Natural killer cell (primary cell): Measurements from ENCODE around the gene CDK1. TPM values are rescaled to one million over a fixed set of nuclear protein-coding genes. Genes with fewer than 3 reads are reported as not detected.

Experiments used
- ATAC-seq, 3 donors: fragments of 150-1000 bp in 2 of 3; fragments of 200-7000 bp in 1 of 3; cut with Tn5 transposase; 1 replicate in 1 of 3; 2 replicates in 2 of 3; pipeline ENCODE4 v1.10.0; 2021; ENCODE audit warnings: mild to moderate bottlenecking in 2 of 3, moderate library complexity in 2 of 3
- DNase-seq, 2 donors: peaks; one replicate each; pipeline versions ENCODE4 v3.0.0 to v3.0.0-alpha.2; 2013 to 2021; ENCODE audit warnings: mixed read lengths in 1 of 2
- H3K27ac ChIP-seq: one replicate; pipeline ENCODE4 v1.5.1; 2013; ENCODE audit warnings: mild to moderate bottlenecking, low read length
- H3K27me3 ChIP-seq: one replicate; pipeline ENCODE4 v1.6.1; 2013; ENCODE audit warnings: low read length; ENCODE audit not compliant: control insufficient read depth, insufficient read depth
- H3K36me3 ChIP-seq: one replicate; pipeline ENCODE4 v1.6.1; 2013; ENCODE audit warnings: low read length; ENCODE audit not compliant: control insufficient read depth, insufficient read depth
- H3K4me1 ChIP-seq: one replicate; pipeline ENCODE4 v1.6.1; 2013; ENCODE audit warnings: low read length; ENCODE audit not compliant: control insufficient read depth, insufficient read depth
- H3K4me3 ChIP-seq: one replicate; pipeline ENCODE4 v1.5.1; 2013; ENCODE audit warnings: low read length
- H3K9me3 ChIP-seq: one replicate; pipeline ENCODE4 v1.6.1; 2013; ENCODE audit warnings: low read length; ENCODE audit not compliant: control insufficient read depth, insufficient read depth
- H3K27ac Mint-ChIP-seq, 2 donors: one replicate each; pipeline ENCODE4 v1.8.0; 2022; ENCODE audit warnings: mild to moderate bottlenecking in 2 of 2, mixed read lengths in 2 of 2, moderate library complexity in 1 of 2
- H3K27me3 Mint-ChIP-seq, 2 donors: one replicate each; pipeline ENCODE4 v1.8.0; 2022; ENCODE audit warnings: low read depth in 2 of 2, mixed read lengths in 2 of 2
- H3K36me3 Mint-ChIP-seq: one replicate; pipeline ENCODE4 v1.8.0; 2022; ENCODE audit warnings: mixed read lengths
- H3K4me1 Mint-ChIP-seq, 2 donors: one replicate each; pipeline ENCODE4 v1.8.0; 2022; ENCODE audit warnings: mixed read lengths in 2 of 2
- H3K4me3 Mint-ChIP-seq: one replicate; pipeline ENCODE4 v1.8.0; 2022; ENCODE audit warnings: mild to moderate bottlenecking, moderate library complexity, mixed read lengths
- H3K9me3 Mint-ChIP-seq, 2 donors: one replicate each; pipeline ENCODE4 v1.8.0; 2022; ENCODE audit warnings: mixed read lengths in 2 of 2
- WGBS: methylation state at CpG from one replicate; pipeline ENCODE4 v1.1.7; 2013; ENCODE audit warnings: missing lambda C conversion rate; ENCODE audit not compliant: insufficient coverage; 5-methylcytosine and 5-hydroxymethylcytosine counted together
- intact Hi-C: fragments of 100-400 bp; cut with micrococcal nuclease; formaldehyde crosslinking; loops from one replicate; pipeline ENCODE4 v1.14.2; 2022
- total RNA-seq, 4 donors: library from RNA; stranded (reverse); fragments of 120-200 nt in 1 of 4; gene quantifications; one replicate each; pipeline versions ENCODE4 v1.2.3 to v1.2.4, GENCODE V29; 2013 to 2022
- TF ChIP-seq, protein P1 (sequence below): fragments of 200-600 bp; IDR thresholded peaks from one replicate; pipeline ENCODE4 v1.8.0; 2022; ENCODE audit warnings: antibody characterized with exemption

The CDK1 gene
- total RNA-seq, 3 donors from 2014 or later (not counting 1 experiment from before 2014, with no cell fraction given), result 1.1 to 2.4 (median 1.9) TPM

DNA sequence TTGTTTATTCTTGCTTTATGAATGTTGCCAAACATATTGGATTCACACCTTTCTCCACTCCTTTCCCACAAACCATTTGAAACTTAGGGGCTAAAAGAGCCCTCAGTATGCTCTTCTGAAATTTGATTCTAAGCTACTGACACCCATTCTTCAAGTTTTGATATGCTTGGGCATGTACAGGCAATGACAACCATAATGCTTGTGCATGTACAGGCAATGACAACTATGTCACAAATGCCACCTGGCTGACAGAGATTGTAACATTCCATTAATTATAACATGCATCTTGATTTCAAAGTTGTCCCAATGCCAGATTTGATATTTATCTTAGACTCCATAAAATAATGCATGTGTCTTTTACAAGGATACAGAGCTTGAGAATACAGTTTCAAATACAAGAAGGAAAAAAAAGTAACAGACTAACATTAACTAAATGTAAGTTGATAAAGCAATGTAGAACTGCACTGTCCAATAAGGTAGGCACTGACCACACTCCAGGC is 17.5 kb upstream of the CDK1 start:
- H3K36me3 Mint-ChIP-seq, result no peaks in the 10 kb centered on the region
- no peak overlapping the region for H3K27ac ChIP-seq
- intact Hi-C loops, result no loop called here
- no peak overlapping the region for H3K4me3 Mint-ChIP-seq
- no peaks in the 10 kb centered on the region for H3K27me3 ChIP-seq
- no peak overlapping the region for H3K4me3 ChIP-seq
- no peaks in the 10 kb centered on the region for H3K36me3 ChIP-seq
- H3K27ac Mint-ChIP-seq, result no peak overlapping the region
- H3K27me3 Mint-ChIP-seq, result peaks cover 16 to 24% of the 10 kb centered on the region in 2 donors
- ATAC-seq (no peak), DNase-seq (no peak)
- no peaks in the 10 kb centered on the region for H3K4me1 ChIP-seq
- H3K9me3 Mint-ChIP-seq, result no peaks in the 10 kb centered on the region
- TF ChIP-seq, protein P1, sequence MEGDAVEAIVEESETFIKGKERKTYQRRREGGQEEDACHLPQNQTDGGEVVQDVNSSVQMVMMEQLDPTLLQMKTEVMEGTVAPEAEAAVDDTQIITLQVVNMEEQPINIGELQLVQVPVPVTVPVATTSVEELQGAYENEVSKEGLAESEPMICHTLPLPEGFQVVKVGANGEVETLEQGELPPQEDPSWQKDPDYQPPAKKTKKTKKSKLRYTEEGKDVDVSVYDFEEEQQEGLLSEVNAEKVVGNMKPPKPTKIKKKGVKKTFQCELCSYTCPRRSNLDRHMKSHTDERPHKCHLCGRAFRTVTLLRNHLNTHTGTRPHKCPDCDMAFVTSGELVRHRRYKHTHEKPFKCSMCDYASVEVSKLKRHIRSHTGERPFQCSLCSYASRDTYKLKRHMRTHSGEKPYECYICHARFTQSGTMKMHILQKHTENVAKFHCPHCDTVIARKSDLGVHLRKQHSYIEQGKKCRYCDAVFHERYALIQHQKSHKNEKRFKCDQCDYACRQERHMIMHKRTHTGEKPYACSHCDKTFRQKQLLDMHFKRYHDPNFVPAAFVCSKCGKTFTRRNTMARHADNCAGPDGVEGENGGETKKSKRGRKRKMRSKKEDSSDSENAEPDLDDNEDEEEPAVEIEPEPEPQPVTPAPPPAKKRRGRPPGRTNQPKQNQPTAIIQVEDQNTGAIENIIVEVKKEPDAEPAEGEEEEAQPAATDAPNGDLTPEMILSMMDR, result no peak
- H3K4me1 Mint-ChIP-seq, result no peaks in the 10 kb centered on the region
- no peaks in the 10 kb centered on the region for H3K9me3 ChIP-seq

DNA sequence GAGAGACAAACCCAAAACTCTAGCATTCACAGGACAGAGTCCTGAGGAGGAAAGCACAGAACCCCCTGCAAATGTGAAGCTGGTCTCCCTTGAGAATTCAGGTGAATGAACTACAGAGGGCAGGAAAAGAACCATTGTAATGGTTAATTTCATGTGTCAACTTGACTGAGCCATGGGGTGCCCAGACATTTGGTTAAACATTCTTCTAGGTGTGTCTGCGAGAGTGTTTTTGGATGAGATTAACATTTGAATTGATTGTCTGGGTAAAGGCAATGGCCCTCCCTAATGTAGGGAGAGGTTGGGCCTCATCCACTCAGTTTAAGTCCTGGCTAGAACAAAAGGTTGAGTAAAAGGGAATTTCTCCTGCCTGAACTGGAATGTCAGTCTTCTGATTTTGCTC is 15.7 kb upstream of the CDK1 start:
- H3K27ac Mint-ChIP-seq, result no peak overlapping the region
- no peaks in the 10 kb centered on the region for H3K36me3 ChIP-seq
- H3K36me3 Mint-ChIP-seq, result no peaks in the 10 kb centered on the region
- H3K4me3 ChIP-seq, result no peak overlapping the region
- no peak for ATAC-seq
- H3K27me3 Mint-ChIP-seq, result peaks cover 10 to 12% of the 10 kb centered on the region in 2 donors
- TF ChIP-seq, protein P1, result no peak
- H3K4me3 Mint-ChIP-seq, result no peak overlapping the region
- H3K27ac ChIP-seq, result no peak overlapping the region
- intact Hi-C loops, result no loop called here
- H3K9me3 ChIP-seq, result no peaks in the 10 kb centered on the region
- H3K4me1 Mint-ChIP-seq, result no peaks in the 10 kb centered on the region
- 92% methylated on average over 1 of the region's 1 CpG for WGBS
- no peaks in the 10 kb centered on the region for H3K9me3 Mint-ChIP-seq
- H3K27me3 ChIP-seq, result no peaks in the 10 kb centered on the region
- DNase-seq, result no peak
- no peaks in the 10 kb centered on the region for H3K4me1 ChIP-seq

DNA sequence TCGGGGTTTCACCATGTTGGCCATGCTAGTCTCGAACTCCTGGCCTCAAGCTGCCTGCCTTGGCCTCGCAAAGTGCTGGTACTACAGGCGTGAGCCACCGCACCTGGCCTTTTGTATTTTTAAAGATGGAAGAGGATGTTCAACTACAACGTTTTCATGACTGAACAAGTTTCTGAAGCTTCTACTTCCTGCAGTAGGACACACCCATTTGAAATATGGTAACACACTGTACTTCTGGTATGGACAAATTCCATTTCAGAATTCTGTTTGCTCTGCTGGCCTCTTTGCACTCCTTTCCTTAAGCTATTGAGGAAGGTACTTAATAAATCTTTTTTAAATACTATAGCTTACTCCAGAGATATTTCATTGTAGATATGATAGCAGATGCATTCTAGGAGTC is 10.9 kb upstream of the CDK1 start:
- no peak for DNase-seq
- WGBS, result 72% methylated on average over 6 of the region's 6 CpGs
- H3K36me3 ChIP-seq, result no peaks in the 10 kb centered on the region
- H3K9me3 Mint-ChIP-seq, result no peaks in the 10 kb centered on the region
- no peak overlapping the region for H3K4me3 Mint-ChIP-seq
- H3K4me1 Mint-ChIP-seq, result no peaks in the 10 kb centered on the region
- H3K4me1 ChIP-seq, result no peaks in the 10 kb centered on the region
- H3K27me3 ChIP-seq, result no peaks in the 10 kb centered on the region
- no peaks in the 10 kb centered on the region for H3K36me3 Mint-ChIP-seq
- TF ChIP-seq, protein P1, result no peak
- ATAC-seq, result no peak
- H3K27me3 Mint-ChIP-seq, result peaks cover 5 to 8% of the 10 kb centered on the region in 2 donors
- intact Hi-C loops, result loop anchor here (5.0 kb wide), 1 partner anchor 665 kb away; no protein-coding TSS in a partner anchor
- H3K27ac ChIP-seq, result no peak overlapping the region
- H3K4me3 ChIP-seq, result no peak overlapping the region
- no peak overlapping the region for H3K27ac Mint-ChIP-seq
- H3K9me3 ChIP-seq, result no peaks in the 10 kb centered on the region

DNA sequence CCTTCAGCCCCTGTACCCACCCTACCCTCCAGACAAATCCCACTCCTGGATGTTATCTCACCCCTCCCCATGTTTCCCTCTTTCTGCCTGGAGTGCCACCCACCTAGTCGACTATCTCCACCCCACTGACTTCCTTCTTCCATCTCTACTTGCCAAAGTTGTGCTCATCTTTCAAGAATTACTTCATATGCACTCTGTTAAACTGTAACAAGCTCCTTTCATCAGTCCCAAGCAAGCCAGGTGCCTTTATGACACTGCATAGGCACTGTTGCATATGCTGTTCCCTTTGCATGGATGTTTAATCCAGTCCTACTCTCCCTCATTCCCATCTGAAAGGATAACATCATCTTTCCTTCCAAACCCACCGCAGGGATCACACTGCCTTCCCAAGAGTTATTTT is 8.9 kb upstream of the CDK1 start:
- H3K4me1 ChIP-seq, result no peaks in the 10 kb centered on the region
- no peak overlapping the region for H3K4me3 ChIP-seq
- Mint-ChIP-seq H3K27ac (no peak overlapping the region), H3K4me3 (no peak overlapping the region), H3K36me3 (no peaks in the 10 kb centered on the region), H3K4me1 (no peaks in the 10 kb centered on the region), H3K9me3 (no peaks in the 10 kb centered on the region), H3K27me3 (peaks cover 0 to 11% of the 10 kb centered on the region in 2 donors)
- no peak overlapping the region for H3K27ac ChIP-seq
- TF ChIP-seq, protein P1, result no peak
- intact Hi-C loops, result loop anchor here (5.0 kb wide), 1 partner anchor 667 kb away; no protein-coding TSS in a partner anchor
- no peaks in the 10 kb centered on the region for H3K27me3 ChIP-seq
- no peak for ATAC-seq
- 56% methylated on average over 2 of the region's 2 CpGs for WGBS
- no peak for DNase-seq
- no peaks in the 10 kb centered on the region for H3K9me3 ChIP-seq
- no peaks in the 10 kb centered on the region for H3K36me3 ChIP-seq
